ENCODE results near the gene PZP. TPM values are rescaled to one million over a fixed set of nuclear protein-coding genes. Genes with fewer than 3 reads are reported as not detected.
"Not testable (repeated sequence)": the region's sequence is repeated elsewhere in the genome, so short reads cannot be mapped to it uniquely, and the experiment has no call there.

Gene PZP
- total RNA-seq, 1 experiment from 2014 or later, result not detected

- no peak for DNase-seq (ENCODE audit: extremely low read depth, low read depth)
Measured at GRCh38 chr12:9198012-9198411, 10.2 kb downstream of the PZP start.

- DNase-seq (ENCODE audit: extremely low read depth, low read depth), result no peak
Measured at GRCh38 chr12:9184276-9184675, 23.9 kb downstream of the PZP start.

DNA sequence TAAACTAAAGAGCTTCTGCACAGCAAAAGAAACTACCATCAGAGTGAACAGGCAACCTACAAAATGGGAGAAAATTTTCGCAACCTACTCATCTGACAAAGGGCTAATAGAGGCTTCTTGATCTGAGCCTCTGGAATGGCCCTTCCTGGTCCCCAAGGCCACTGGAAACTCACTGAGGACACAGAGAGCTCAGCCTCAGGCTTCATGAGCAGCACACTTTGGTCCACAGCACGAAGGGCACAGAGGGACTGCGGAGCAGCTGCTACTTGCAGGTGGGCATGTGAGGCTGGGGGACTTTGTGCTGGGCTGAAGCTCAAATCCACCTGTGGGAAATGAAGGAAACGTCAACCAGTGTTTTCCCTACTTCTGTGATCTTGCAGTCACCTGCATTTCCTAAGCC lies 27.4 kb downstream of the PZP start:
- DNase-seq (ENCODE audit: extremely low read depth, low read depth), result no peak

- no peak for DNase-seq (ENCODE audit: extremely low read depth, low read depth)
Measured at GRCh38 chr12:9179781-9180180, 28.4 kb downstream of the PZP start.

DNA sequence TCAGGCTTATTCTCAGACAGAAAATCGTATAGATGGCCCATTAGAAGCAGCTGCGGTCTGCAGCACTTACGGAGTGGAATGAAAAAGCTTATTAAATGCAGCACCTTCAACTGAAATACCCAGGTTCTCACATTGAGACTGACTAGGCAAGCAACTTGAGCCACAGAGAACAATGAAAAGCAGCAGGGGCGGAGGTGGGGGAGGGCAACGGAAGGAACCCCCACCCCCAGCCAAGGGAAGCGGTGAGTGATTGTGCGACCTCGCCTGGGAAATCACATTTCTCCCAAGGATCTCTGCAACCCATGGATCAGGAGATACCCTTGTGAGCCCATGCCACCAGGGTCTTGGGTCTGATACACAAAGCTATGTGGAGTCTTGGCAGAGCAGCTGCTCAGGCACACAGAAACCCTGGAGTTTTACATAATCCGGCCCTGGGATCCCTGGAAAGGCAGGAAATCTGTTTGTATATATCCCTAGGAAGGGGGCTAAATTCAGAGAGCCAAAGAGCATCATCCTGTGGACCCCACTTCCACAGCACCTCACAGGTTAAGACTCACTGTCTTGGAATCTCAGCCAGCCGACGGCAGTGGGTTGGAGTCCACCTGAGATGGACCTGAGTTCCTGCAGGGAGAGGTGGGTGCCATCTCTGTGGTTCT lies 38.1 kb downstream of the PZP start:
- no peak for DNase-seq (ENCODE audit: extremely low read depth, low read depth)

GRCh38 chr12:9167345-9167744 lies 40.9 kb downstream of the PZP start:
- DNase-seq (ENCODE audit: extremely low read depth, low read depth), result not testable (repeated sequence)

DNA sequence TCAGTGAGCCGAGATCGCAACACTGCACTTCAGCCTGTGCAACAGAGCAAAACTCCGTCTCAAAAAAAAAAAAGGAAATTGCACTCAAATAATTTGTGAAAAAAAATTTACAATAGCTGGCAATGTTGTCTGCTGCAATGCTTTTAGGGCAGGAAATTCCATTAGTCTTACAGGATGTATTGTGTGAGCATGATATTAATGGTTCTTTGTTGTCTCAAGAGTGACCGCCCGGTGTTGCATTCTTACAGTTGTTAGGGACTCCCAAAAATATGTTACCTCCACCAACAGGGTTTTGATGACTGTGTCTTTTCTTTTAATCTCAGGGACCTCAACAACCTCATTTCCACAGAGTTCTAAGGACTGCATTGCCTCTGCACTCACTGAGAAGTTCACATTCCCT lies 44.8 kb downstream of the PZP start:
- DNase-seq (ENCODE audit: extremely low read depth, low read depth), result no peak

- no peak for DNase-seq (ENCODE audit: extremely low read depth, low read depth)
Measured at GRCh38 chr12:9156119-9156518, 52.1 kb downstream of the PZP start.

GRCh38 chr12:9149372-9149771 lies 58.8 kb downstream of the PZP start:
- no peak for DNase-seq (ENCODE audit: extremely low read depth, low read depth)

GRCh38 chr12:9148926-9149325 lies 59.3 kb downstream of the PZP start:
- no peak for DNase-seq (ENCODE audit: extremely low read depth, low read depth)

GRCh38 chr12:9147461-9147860 lies 60.7 kb downstream of the PZP start:
- DNase-seq (ENCODE audit: extremely low read depth, low read depth), result no peak

GRCh38 chr12:9144730-9145106 lies 63.5 kb downstream of the PZP start:
- no peak for DNase-seq (ENCODE audit: extremely low read depth, low read depth)

DNA sequence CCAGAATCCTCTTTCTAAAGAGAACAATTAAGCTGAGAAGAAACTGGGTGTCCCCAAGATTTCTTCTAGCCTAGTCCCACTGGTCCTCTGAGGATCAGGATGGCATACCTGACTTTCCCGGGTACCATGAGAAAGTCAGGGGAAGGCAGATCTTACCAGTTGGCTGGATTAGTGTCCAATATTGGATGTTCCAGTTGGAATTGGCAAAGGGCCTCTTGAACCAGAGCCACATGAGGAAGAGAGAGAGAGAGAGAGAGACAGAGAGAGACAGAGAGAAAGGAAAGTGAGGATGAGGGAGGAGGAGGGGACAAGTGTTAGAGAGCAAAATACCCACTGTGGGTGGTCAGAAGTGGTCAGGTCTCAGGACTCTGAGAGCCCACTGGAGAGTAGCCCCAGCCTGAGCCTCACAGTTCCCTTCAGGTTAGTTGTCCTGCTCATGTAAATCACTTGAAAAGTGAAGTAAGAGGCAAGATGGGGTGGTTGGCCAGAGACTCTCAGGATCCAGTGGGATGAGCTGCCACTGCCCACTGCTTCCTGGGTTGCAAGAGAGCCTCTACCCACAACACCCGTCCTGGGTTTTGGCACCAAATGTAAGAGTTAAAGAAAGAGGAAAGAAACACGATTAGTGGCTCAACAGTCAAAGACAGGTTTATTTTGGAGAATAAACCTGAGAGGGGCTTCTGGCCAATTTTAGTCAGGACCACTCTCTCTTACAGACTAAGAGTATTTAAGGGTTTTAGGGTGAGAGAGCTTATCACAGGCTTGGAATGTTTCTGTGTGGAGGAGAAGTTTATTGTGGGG lies 64.1 kb downstream of the PZP start:
- no peak for DNase-seq (ENCODE audit: extremely low read depth, low read depth)

DNA sequence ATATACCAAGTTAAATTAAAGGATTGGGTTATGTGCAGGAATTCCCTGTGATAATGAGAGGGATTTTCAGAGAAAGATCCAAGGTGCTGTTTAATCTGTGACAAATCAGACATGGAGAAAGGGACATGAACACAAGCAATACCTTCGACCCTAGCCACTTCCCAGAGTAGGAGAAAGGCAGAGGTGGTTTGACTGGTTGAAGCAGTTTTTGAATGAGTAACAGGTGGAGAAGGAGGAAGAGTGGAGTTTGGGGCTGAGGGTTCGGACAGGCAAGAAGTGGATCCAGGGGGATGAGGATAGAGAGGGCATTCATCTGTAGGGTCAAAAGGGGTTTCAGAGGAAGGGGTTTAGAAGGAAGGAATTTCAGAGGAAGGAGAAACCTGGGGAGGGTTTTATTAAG lies 65.1 kb downstream of the PZP start:
- DNase-seq (ENCODE audit: extremely low read depth, low read depth), result no peak

- DNase-seq (ENCODE audit: extremely low read depth, low read depth), result not testable (repeated sequence)
Measured at GRCh38 chr12:9139588-9140290, 68.5 kb downstream of the PZP start.

DNA sequence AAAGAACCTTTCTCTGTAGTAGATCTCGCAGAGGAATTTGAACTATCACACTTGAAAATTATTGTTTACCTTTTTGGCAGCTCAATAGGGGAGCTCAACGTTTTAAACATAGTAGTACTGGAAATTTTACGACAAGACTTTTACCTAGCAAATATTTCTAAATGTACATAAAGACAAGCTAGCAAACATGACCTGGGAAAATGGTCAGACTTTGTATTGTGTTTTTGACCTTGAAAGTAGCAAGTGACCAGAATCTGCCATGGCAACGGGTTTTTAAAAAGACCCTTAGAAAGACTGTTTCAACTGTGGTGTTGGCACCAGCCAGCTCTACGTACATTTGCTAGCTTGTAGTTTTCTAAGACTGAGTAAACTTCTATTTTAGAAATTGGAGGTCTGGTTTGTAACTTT lies 72.3 kb downstream of the PZP start:
- DNase-seq (ENCODE audit: extremely low read depth, low read depth), result no peak

GRCh38 chr12:9134981-9135628 lies 73.1 kb downstream of the PZP start:
- no peak for DNase-seq (ENCODE audit: extremely low read depth, low read depth)

DNA sequence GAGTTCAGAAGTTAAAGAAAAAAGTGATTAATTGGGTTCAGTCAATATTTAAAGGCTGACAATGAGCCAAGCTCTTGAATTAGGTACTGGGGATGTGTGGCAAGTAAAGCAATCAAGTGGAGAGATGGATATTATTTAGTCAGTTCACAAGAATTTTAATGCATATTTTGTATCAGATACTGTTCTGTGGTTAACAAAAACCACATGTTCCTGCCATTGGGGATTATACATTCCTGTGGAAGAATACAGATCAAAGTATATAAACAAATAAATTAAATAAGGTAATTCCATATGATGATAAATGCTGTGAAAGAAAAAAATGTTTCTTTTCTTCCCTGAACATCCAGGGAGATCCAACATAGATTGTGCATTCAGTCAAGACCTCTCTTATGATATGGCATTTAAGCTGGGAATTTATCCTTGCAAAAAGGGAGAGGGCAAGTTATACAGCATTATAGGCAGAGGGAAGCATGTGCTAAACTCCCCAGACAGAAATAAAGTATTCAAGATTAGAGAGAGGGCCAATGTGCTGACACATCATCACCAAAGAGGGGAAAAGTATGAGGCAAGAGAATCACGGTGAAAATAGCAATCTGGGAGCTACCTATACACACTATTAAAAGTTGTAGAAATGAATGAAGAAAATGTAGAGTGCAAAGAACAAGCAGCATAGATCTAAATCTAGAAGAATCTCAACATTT lies 74.8 kb downstream of the PZP start:
- no peak for DNase-seq (ENCODE audit: extremely low read depth, low read depth)

- DNase-seq (ENCODE audit: extremely low read depth, low read depth), result no peak
Measured at GRCh38 chr12:9132008-9132535, 76.1 kb downstream of the PZP start.

DNA sequence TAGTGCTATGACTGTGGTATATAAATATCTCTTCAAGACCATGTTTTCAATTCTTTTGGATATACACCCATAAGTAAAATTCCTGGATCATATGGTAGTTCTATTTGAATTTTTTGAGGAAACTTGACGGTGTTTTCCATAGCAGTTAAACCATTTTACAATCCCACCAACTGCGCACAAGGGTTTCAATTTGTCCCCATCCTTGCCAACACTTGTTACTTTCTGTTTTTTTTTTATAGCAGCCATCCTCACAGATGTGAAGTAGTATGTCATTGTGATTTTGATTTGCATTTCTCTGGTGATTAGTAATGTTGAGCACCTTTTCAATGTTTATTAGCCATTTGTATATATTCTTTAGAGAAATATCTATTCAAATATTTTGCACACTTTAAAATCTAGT lies 78.0 kb downstream of the PZP start:
- DNase-seq (ENCODE audit: extremely low read depth, low read depth), result no peak
